Esophagus squamous epithelium (tissue), 4 donors: ENCODE measurements around the gene DNM2.

Experiments
- POLR2A ChIP-seq, 4 donors: fragments of 450-650 bp; IDR thresholded peaks; one replicate each; pipeline ENCODE4 v1.6.1; 2017; ENCODE audit warnings: antibody characterized with exemption in 4 of 4, mild to moderate bottlenecking in 4 of 4, moderate library complexity in 3 of 4
- TF ChIP-seq, protein P1 (sequence below), 6 experiments: fragments of 450-650 bp in 4 of 6; fragments of 200-600 bp in 2 of 6; sonication (generic) in 2 of 6; IDR thresholded peaks; one replicate each; pipeline ENCODE4 v1.5.1; 2016 to 2019; ENCODE audit warnings: antibody characterized with exemption in 6 of 6, mild to moderate bottlenecking in 4 of 6, moderate library complexity in 4 of 6

DNA sequence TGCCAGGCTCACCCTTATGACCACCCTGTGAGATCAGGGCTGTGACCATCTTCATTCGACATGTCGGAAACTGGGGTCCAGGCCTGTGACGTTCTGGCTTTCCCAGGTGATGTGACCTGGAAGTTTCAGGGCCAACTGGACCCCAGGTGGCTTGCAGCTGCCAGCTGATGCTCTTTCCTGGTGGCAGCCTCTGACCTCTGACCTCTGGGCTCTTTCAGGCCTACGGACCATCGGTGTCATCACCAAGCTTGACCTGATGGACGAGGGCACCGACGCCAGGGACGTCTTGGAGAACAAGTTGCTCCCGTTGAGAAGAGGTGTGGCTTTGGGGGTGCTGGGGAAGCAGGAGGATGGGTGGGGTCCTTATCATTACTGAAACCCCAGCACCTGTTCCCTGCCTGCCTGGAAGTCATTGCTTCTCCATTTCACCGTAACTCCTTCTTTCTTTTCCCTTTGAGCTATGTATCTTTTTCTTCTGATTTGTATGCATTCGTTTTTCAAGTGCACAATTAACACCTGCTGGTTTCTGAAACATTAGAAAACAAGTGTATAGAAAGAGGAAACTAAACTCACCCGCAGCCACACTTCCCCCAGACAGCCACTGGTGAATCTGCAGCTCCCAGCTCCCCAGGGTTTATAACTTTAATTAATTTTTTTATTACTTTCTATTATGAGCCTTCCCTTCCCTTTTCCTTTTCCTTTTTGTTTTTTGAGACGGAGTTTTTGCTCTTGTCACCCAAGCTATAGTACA, 59.2 kb downstream of the DNM2 start:
- TF ChIP-seq, protein P1, sequence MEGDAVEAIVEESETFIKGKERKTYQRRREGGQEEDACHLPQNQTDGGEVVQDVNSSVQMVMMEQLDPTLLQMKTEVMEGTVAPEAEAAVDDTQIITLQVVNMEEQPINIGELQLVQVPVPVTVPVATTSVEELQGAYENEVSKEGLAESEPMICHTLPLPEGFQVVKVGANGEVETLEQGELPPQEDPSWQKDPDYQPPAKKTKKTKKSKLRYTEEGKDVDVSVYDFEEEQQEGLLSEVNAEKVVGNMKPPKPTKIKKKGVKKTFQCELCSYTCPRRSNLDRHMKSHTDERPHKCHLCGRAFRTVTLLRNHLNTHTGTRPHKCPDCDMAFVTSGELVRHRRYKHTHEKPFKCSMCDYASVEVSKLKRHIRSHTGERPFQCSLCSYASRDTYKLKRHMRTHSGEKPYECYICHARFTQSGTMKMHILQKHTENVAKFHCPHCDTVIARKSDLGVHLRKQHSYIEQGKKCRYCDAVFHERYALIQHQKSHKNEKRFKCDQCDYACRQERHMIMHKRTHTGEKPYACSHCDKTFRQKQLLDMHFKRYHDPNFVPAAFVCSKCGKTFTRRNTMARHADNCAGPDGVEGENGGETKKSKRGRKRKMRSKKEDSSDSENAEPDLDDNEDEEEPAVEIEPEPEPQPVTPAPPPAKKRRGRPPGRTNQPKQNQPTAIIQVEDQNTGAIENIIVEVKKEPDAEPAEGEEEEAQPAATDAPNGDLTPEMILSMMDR (IDR thresholded peaks at IDR 0.05): no peak
- no peak for TF ChIP-seq POLR2A (IDR thresholded peaks at IDR 0.05)
